Uterus (tissue), 4 donors: Measurements from ENCODE around the gene CST9. TPM values are rescaled to one million over a fixed set of nuclear protein-coding genes. Genes with fewer than 3 reads are reported as not detected.

Source experiments
- DNase-seq, 2 donors: peaks; one replicate each; pipeline ENCODE4 v3.0.0-alpha.2; 2019 to 2020
- H3K27ac ChIP-seq, 2 donors: fragments of 200-600 bp; sonication (generic); 1 replicate in 1 of 2; 2 replicates in 1 of 2; pipeline ENCODE4 v1.5.1; 2016 to 2018
- H3K27me3 ChIP-seq, 2 donors: fragments of 200-600 bp; sonication (generic); one replicate each; pipeline ENCODE4 v1.5.1; 2018 to 2019; ENCODE audit warnings: control low read depth in 1 of 2
- H3K36me3 ChIP-seq, 2 donors: fragments of 200-600 bp; sonication (generic); one replicate each; pipeline ENCODE4 v1.5.1; 2019; ENCODE audit warnings: control low read depth in 1 of 2
- H3K4me1 ChIP-seq, 2 donors: fragments of 200-600 bp; sonication (generic); one replicate each; pipeline ENCODE4 v1.5.1; 2018 to 2019; ENCODE audit warnings: control low read depth in 1 of 2
- H3K4me3 ChIP-seq, 2 donors: fragments of 200-600 bp; sonication (generic); 1 replicate in 1 of 2; 2 replicates in 1 of 2; pipeline ENCODE4 v1.5.1; 2018 to 2019; ENCODE audit warnings: mild to moderate bottlenecking in 1 of 2
- H3K9me3 ChIP-seq, 2 donors: fragments of 200-600 bp; sonication (generic); one replicate each; pipeline ENCODE4 v1.5.1; 2019; ENCODE audit warnings: control low read depth in 1 of 2
- POLR2A ChIP-seq, 2 donors: fragments of 450-650 bp; IDR thresholded peaks; one replicate each; pipeline ENCODE4 v1.6.1; 2016; ENCODE audit warnings: antibody characterized with exemption in 2 of 2, mild to moderate bottlenecking in 1 of 2, moderate library complexity in 1 of 2
- intact Hi-C: fragments of 100-400 bp; cut with DNase I; formaldehyde crosslinking; loops from one replicate; pipeline ENCODE4 v1.15.1; 2023; ENCODE audit warnings: low total_unique reads
- total RNA-seq, 4 donors: library from RNA; depleted of rRNA in 3 of 4; stranded (reverse); fragments of >200 nt in 3 of 4; gene quantifications; one replicate each; pipeline versions ENCODE4 v1.1.0 to v1.2.4, GENCODE V29; 2014 to 2023
- TF ChIP-seq, protein P1 (sequence below), 4 experiments: fragments of 200-600 bp in 2 of 4; fragments of 450-650 bp in 2 of 4; sonication (generic) in 2 of 4; IDR thresholded peaks; one replicate each; pipeline ENCODE4 v1.5.1; 2016 to 2019; ENCODE audit warnings: antibody characterized with exemption in 4 of 4, mild to moderate bottlenecking in 2 of 4, moderate library complexity in 1 of 4
- donor health status: DM: yes; HTN: yes; CAD: no.

Gene CST9
- total RNA-seq, 4 donors from 2014 or later = not detected

DNA sequence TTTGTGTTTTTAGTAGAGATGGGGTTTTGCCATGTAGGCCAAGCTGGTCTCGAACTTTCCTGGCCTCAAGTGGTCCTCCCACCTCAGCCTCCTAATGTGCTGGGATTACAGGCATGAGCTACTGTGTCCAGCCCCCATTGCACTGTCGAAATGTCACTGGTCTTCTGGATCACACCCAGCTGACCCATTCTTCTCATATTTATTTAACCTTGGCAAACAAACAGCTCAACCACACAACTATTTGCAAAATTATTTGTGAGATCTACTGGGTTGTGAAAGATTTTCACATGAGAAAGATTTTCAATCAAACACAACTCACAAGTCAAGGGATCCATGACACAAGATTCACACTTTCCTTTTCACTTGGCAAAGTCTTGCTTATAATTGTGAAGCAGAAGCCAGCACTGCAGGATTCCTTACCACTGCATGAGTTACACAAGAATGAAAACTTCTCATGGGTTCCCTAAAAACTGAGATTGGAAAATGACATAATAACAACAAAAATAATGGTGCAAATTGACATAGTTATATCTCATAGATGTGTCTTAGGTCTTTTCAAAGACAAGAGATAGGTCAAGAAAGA, 35.4 kb downstream of the CST9 start:
- Histone ChIP-seq H3K36me3 (no peaks in the 10 kb centered on the region), H3K9me3 (no peaks in the 10 kb centered on the region), H3K27ac (no peak overlapping the region), H3K4me3 (no peak overlapping the region), H3K4me1 (no peaks in the 10 kb centered on the region), H3K27me3 (no peaks in the 10 kb centered on the region)
- no peak for DNase-seq
- no peak for TF ChIP-seq POLR2A (IDR thresholded peaks at IDR 0.05)
- TF ChIP-seq, protein P1, sequence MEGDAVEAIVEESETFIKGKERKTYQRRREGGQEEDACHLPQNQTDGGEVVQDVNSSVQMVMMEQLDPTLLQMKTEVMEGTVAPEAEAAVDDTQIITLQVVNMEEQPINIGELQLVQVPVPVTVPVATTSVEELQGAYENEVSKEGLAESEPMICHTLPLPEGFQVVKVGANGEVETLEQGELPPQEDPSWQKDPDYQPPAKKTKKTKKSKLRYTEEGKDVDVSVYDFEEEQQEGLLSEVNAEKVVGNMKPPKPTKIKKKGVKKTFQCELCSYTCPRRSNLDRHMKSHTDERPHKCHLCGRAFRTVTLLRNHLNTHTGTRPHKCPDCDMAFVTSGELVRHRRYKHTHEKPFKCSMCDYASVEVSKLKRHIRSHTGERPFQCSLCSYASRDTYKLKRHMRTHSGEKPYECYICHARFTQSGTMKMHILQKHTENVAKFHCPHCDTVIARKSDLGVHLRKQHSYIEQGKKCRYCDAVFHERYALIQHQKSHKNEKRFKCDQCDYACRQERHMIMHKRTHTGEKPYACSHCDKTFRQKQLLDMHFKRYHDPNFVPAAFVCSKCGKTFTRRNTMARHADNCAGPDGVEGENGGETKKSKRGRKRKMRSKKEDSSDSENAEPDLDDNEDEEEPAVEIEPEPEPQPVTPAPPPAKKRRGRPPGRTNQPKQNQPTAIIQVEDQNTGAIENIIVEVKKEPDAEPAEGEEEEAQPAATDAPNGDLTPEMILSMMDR (IDR thresholded peaks at IDR 0.05) = no peak
- intact Hi-C loops = no loop called here

DNA sequence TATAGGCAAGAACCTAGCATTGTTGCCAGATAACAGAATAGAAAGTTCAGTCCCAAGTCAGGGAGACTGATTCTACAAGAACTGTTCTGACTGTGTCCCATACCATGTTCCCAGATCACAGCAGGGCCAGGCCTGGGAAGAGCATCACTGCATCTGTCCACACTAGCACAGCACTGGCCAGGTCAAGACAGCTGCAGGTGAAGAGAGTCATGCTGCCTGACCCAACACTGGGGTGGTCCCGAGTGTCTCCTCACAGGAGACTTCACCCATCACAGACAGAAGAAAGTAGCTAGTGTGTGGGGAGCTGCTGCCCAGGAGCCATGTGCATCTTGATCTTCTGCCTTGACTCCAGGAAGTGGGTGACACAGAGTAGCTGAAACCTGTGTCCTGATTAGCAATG, 36.1 kb downstream of the CST9 start:
- intact Hi-C loops = no loop called here
- Histone ChIP-seq H3K27ac (no peak overlapping the region), H3K4me3 (no peak overlapping the region), H3K36me3 (no peaks in the 10 kb centered on the region), H3K4me1 (no peaks in the 10 kb centered on the region), H3K27me3 (no peaks in the 10 kb centered on the region), H3K9me3 (no peaks in the 10 kb centered on the region)
- no peak for DNase-seq
- TF ChIP-seq POLR2A (IDR thresholded peaks at IDR 0.05) = no peak
- TF ChIP-seq, protein P1 (IDR thresholded peaks at IDR 0.05) = no peak

GRCh38 chr20:23568971-23569330, 36.8 kb downstream of the CST9 start:
- H3K4me3 ChIP-seq = no peak overlapping the region
- H3K9me3 ChIP-seq = no peaks in the 10 kb centered on the region
- H3K27me3 ChIP-seq = no peaks in the 10 kb centered on the region
- H3K36me3 ChIP-seq = no peaks in the 10 kb centered on the region
- H3K27ac ChIP-seq = no peak overlapping the region
- DNase-seq = no peak
- no peak for TF ChIP-seq POLR2A (IDR thresholded peaks at IDR 0.05)
- H3K4me1 ChIP-seq = no peaks in the 10 kb centered on the region
- intact Hi-C loops = no loop called here

- Histone ChIP-seq H3K9me3 (no peaks in the 10 kb centered on the region), H3K27ac (no peak within 1 kb of the TSS), H3K4me1 (no peaks in the 10 kb centered on the region), H3K27me3 (no peaks in the 10 kb centered on the region), H3K36me3 (no peaks in the 10 kb centered on the region), H3K4me3 (no peak within 1 kb of the TSS)
- TF ChIP-seq POLR2A (IDR thresholded peaks at IDR 0.05) = no peak
- TF ChIP-seq, protein P1 (IDR thresholded peaks at IDR 0.05) = no peak
- no peak for DNase-seq
- intact Hi-C loops = no loop called here
These were observed 37.3 kb downstream of the CST9 start, which contains the start of gene CST9L for GRCh38 chr20:23568320-23568970. CST9L (minus strand) TSS chr20:23568484; CDS start chr20:23568450, 34 bp downstream.

- H3K36me3 ChIP-seq = no peaks in the 10 kb centered on the region
- no peak for DNase-seq
- H3K4me3 ChIP-seq = no peak overlapping the region
- no peak for TF ChIP-seq POLR2A (IDR thresholded peaks at IDR 0.05)
- TF ChIP-seq, protein P1 (IDR thresholded peaks at IDR 0.05) = no peak
- intact Hi-C loops = no loop called here
- H3K27ac ChIP-seq = no peak overlapping the region
- H3K27me3 ChIP-seq = no peaks in the 10 kb centered on the region
- no peaks in the 10 kb centered on the region for H3K9me3 ChIP-seq
- H3K4me1 ChIP-seq = no peaks in the 10 kb centered on the region
These were observed 39.4 kb downstream of the CST9 start for GRCh38 chr20:23566199-23566932.
